UCSD-AML1 (cell line): ENCODE data around the gene GFRA1.

Experiments used
- DNase-seq: peaks from one replicate; lab custom pipeline; 2025; ENCODE audit not compliant: unreplicated experiment; lab: John Stamatoyannopoulos, UW

GFRA1 gene

GRCh38 chr10:116108095-116108494, 164.9 kb downstream of the GFRA1 start:
- no peak for DNase-seq

- no peak for DNase-seq
These were observed 166.4 kb downstream of the GFRA1 start for GRCh38 chr10:116106611-116107010.

GRCh38 chr10:116105264-116105663, 167.7 kb downstream of the GFRA1 start:
- DNase-seq = no peak

- DNase-seq = no peak
These were observed 168.6 kb downstream of the GFRA1 start for GRCh38 chr10:116104210-116104932.

GRCh38 chr10:116103668-116104067, 169.3 kb downstream of the GFRA1 start:
- DNase-seq = no peak

GRCh38 chr10:116101616-116102315, 171.2 kb downstream of the GFRA1 start:
- no peak for DNase-seq

GRCh38 chr10:116100984-116101383, 172.0 kb downstream of the GFRA1 start:
- DNase-seq = no peak

- DNase-seq = no peak
These were observed 174.0 kb downstream of the GFRA1 start for GRCh38 chr10:116099023-116099420.

- DNase-seq = no peak
These were observed 174.5 kb downstream of the GFRA1 start for GRCh38 chr10:116098411-116099022.

- DNase-seq = no peak
These were observed 175.7 kb downstream of the GFRA1 start for GRCh38 chr10:116097239-116097784.

GRCh38 chr10:116096526-116096925, 176.5 kb downstream of the GFRA1 start:
- DNase-seq = no peak

GRCh38 chr10:116094356-116094755, 178.7 kb downstream of the GFRA1 start:
- no peak for DNase-seq

- DNase-seq = no peak
These were observed 180.0 kb downstream of the GFRA1 start for GRCh38 chr10:116093031-116093430.

- DNase-seq = no peak
These were observed 184.0 kb downstream of the GFRA1 start for GRCh38 chr10:116088985-116089384.

GRCh38 chr10:116085323-116085722, 187.7 kb downstream of the GFRA1 start:
- no peak for DNase-seq

GRCh38 chr10:116084161-116084560, 188.8 kb downstream of the GFRA1 start:
- peak; percentile 30 for DNase-seq

- DNase-seq = no peak
These were observed 189.7 kb downstream of the GFRA1 start for GRCh38 chr10:116083226-116083762.

GRCh38 chr10:116082762-116083161, 190.2 kb downstream of the GFRA1 start:
- DNase-seq = no peak

GRCh38 chr10:116082206-116082605, 190.8 kb downstream of the GFRA1 start:
- DNase-seq = no peak

- no peak for DNase-seq
These were observed 192.5 kb downstream of the GFRA1 start for GRCh38 chr10:116080553-116080952.

GRCh38 chr10:116079355-116079754, 193.7 kb downstream of the GFRA1 start:
- DNase-seq = no peak

GRCh38 chr10:116076621-116077020, 196.4 kb downstream of the GFRA1 start:
- no peak for DNase-seq
